ENCODE measurements around the gene ORC6. TPM values are rescaled to one million over a fixed set of nuclear protein-coding genes. Genes with fewer than 3 reads are reported as not detected.

The ORC6 gene
- total RNA-seq, 2 experiments from 2014 or later, result 3.7 to 3.8 TPM

GRCh38 chr16:46736695-46737094 lies 47.2 kb downstream of the ORC6 start:
- Histone ChIP-seq H3K27ac (ENCODE audit: low read depth in 1 of 2, low read length in 2 of 2) (no peak overlapping the region), H3K9me3 (ENCODE audit: control insufficient read depth in 1 of 2, insufficient read depth in 1 of 2, low read length in 2 of 2) (no peaks in the 10 kb centered on the region), H3K4me3 (ENCODE audit: low read length) (no peak overlapping the region), H3K27me3 (ENCODE audit: control insufficient read depth in 1 of 2, insufficient read depth in 2 of 2, low read length in 2 of 2) (no peaks in the 10 kb centered on the region), H3K4me1 (ENCODE audit: insufficient read depth, low read length) (no peaks in the 10 kb centered on the region), H3K36me3 (ENCODE audit: insufficient read depth, low read length) (no peaks in the 10 kb centered on the region)
- DNase-seq (no peak), ATAC-seq (ENCODE audit: poor library complexity) (no peak)
- H3K27me3 Mint-ChIP-seq, result no peaks in the 10 kb centered on the region
- no peak overlapping the region for H3K4me3 Mint-ChIP-seq
- CTCF ChIA-PET, result no interaction called here
- TF ChIP-seq, protein P1, sequence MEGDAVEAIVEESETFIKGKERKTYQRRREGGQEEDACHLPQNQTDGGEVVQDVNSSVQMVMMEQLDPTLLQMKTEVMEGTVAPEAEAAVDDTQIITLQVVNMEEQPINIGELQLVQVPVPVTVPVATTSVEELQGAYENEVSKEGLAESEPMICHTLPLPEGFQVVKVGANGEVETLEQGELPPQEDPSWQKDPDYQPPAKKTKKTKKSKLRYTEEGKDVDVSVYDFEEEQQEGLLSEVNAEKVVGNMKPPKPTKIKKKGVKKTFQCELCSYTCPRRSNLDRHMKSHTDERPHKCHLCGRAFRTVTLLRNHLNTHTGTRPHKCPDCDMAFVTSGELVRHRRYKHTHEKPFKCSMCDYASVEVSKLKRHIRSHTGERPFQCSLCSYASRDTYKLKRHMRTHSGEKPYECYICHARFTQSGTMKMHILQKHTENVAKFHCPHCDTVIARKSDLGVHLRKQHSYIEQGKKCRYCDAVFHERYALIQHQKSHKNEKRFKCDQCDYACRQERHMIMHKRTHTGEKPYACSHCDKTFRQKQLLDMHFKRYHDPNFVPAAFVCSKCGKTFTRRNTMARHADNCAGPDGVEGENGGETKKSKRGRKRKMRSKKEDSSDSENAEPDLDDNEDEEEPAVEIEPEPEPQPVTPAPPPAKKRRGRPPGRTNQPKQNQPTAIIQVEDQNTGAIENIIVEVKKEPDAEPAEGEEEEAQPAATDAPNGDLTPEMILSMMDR (IDR thresholded peaks at IDR 0.05), result no peak
- no peaks in the 10 kb centered on the region for H3K4me1 Mint-ChIP-seq (ENCODE audit: low read depth)
- H3K36me3 Mint-ChIP-seq (ENCODE audit: low read depth), result no peaks in the 10 kb centered on the region
- no peak overlapping the region for H3K27ac Mint-ChIP-seq
- H3K9me3 Mint-ChIP-seq, result no peaks in the 10 kb centered on the region
- POLR2A ChIA-PET, result no interaction called here
- intact Hi-C loops (cut with DNase I, micrococcal nuclease), result no loop called here

GRCh38 chr16:46737621-46738214 lies 48.3 kb downstream of the ORC6 start:
- TF ChIP-seq, protein P1 (IDR thresholded peaks at IDR 0.05), result no peak

DNA sequence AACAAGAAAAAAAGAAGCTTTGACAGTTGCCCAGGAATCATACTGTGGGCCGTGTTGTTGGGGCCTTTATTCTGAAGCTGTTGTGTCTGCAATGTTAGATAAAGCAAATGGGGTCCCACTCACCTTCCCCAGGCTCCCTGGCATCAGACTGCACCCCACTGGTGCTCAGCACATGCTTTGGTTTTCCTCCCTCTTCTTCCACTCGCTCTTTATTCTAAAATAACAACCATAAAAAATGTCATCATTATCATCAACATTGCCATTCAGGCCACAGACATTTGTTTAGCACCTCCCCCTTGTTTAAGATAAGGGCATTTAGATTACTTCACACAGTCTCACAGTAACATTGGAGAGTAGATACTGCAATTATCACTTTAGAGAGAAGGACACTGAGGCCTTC lies 50.5 kb downstream of the ORC6 start:
- Histone ChIP-seq H3K9me3 (ENCODE audit: control insufficient read depth in 1 of 2, insufficient read depth in 1 of 2, low read length in 2 of 2) (no peaks in the 10 kb centered on the region), H3K4me1 (ENCODE audit: insufficient read depth, low read length) (peaks cover 5% of the 10 kb centered on the region), H3K4me3 (ENCODE audit: low read length) (no peak overlapping the region), H3K27ac (ENCODE audit: low read depth in 1 of 2, low read length in 2 of 2) (no peak overlapping the region), H3K27me3 (ENCODE audit: control insufficient read depth in 1 of 2, insufficient read depth in 2 of 2, low read length in 2 of 2) (no peaks in the 10 kb centered on the region), H3K36me3 (ENCODE audit: insufficient read depth, low read length) (no peaks in the 10 kb centered on the region)
- ATAC-seq (ENCODE audit: poor library complexity) (no peak), DNase-seq (no peak)
- CTCF ChIA-PET, result no interaction called here
- Mint-ChIP-seq H3K36me3 (ENCODE audit: low read depth) (no peaks in the 10 kb centered on the region), H3K4me3 (no peak overlapping the region), H3K4me1 (ENCODE audit: low read depth) (peaks cover 9% of the 10 kb centered on the region), H3K9me3 (no peaks in the 10 kb centered on the region), H3K27me3 (no peaks in the 10 kb centered on the region), H3K27ac (no peak overlapping the region)
- intact Hi-C loops (cut with DNase I, micrococcal nuclease), result no loop called here
- TF ChIP-seq, protein P1 (IDR thresholded peaks at IDR 0.05), result no peak
- POLR2A ChIA-PET, result no interaction called here

More at GRCh38 chr16:46737621-46738214, 48.3 kb downstream of the ORC6 start:
- intact Hi-C loops (cut with DNase I, micrococcal nuclease), result no loop called here
- Histone ChIP-seq H3K9me3 (ENCODE audit: control insufficient read depth in 1 of 2, insufficient read depth in 1 of 2, low read length in 2 of 2) (no peaks in the 10 kb centered on the region), H3K4me3 (ENCODE audit: low read length) (no peak overlapping the region), H3K36me3 (ENCODE audit: insufficient read depth, low read length) (no peaks in the 10 kb centered on the region), H3K27me3 (ENCODE audit: control insufficient read depth in 1 of 2, insufficient read depth in 2 of 2, low read length in 2 of 2) (no peaks in the 10 kb centered on the region), H3K4me1 (ENCODE audit: insufficient read depth, low read length) (no peaks in the 10 kb centered on the region), H3K27ac (ENCODE audit: low read depth in 1 of 2, low read length in 2 of 2) (no peak overlapping the region)
- H3K27ac Mint-ChIP-seq, result no peak overlapping the region
- H3K36me3 Mint-ChIP-seq (ENCODE audit: low read depth), result no peaks in the 10 kb centered on the region
- H3K4me3 Mint-ChIP-seq, result no peak overlapping the region
- ATAC-seq (ENCODE audit: poor library complexity), result no peak
- POLR2A ChIA-PET, result no interaction called here
- no peaks in the 10 kb centered on the region for H3K27me3 Mint-ChIP-seq
- no peaks in the 10 kb centered on the region for H3K9me3 Mint-ChIP-seq
- no peak for DNase-seq
- H3K4me1 Mint-ChIP-seq (ENCODE audit: low read depth), result no peaks in the 10 kb centered on the region
- CTCF ChIA-PET, result no interaction called here
